HG02759 (cell line): ENCODE results near the gene DUSP16.

ENCODE experiments used
- ATAC-seq: cut with Tn5 transposase; IDR thresholded peaks from one replicate; pipeline ENCODE4 v1.9.1; 2021; ENCODE audit warnings: mild to moderate bottlenecking, moderate library complexity; ENCODE audit not compliant: unreplicated experiment

DUSP16 gene

DNA sequence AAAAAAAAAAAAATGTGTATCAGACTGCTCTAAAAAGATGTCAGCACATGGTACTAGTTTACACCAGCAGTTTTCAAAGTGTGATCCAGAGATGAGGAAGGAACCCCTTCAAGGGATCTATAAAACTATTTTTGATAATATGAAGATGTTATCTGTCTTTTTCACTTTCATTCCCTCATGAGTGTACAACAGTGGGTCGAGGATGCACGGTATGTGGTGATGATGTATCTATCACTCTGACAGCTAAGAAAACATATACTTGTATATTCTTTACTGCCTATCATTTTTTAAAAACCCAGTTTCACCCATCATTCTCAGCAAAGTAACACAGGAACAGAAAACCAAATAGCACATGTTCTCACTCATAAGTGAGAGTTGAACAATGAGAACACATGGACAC is 12.4 kb downstream of the DUSP16 start:
- ATAC-seq, result no peak

DNA sequence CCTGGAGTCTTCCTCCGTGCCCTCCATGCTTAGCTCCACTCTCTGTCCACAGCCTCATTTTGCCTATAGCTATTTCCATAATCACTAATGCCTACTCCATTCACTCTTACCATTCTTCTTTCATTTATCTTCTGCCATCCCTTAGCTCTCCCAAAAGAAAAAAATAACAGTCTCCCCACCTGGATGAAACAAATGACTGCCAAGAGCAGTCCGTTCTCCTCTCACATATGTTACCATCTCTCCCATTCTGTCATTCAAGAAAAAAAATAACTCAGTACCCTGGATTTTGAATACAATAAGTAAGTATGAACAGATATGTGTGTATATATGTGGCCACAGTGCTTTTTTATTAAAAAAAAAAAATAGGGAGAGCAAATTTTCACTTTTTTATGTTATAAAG is 13.2 kb downstream of the DUSP16 start:
- no peak for ATAC-seq

DNA sequence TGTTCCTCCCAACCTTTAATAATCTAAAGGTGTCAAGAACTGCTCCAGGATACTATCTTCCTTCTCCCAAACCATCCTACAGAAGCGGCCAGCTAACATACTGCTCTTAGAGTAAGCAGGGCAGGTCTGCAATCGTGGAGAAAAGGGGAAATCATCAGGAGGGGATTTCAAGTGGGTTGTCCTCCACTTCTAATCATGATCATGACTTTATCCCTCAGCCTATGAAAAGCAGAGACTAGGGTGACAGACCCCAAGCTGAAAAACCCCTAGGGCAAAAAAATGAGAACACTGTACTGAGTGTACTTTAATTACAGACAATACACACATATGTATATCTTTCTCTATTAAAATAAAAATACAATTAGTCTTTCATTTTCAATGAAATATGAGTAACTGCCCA is 13.9 kb downstream of the DUSP16 start:
- no peak for ATAC-seq

- peak; percentile 51 for ATAC-seq
Measured at GRCh38 chr12:12546314-12546772, 16.3 kb downstream of the DUSP16 start.

GRCh38 chr12:12543959-12544358 is 18.7 kb downstream of the DUSP16 start:
- ATAC-seq, result no peak

- ATAC-seq, result no peak
Measured at GRCh38 chr12:12542964-12543363, 19.7 kb downstream of the DUSP16 start.

GRCh38 chr12:12542286-12542685 is 20.4 kb downstream of the DUSP16 start:
- no peak for ATAC-seq

- no peak for ATAC-seq
Measured at GRCh38 chr12:12541782-12542181, 20.9 kb downstream of the DUSP16 start.

DNA sequence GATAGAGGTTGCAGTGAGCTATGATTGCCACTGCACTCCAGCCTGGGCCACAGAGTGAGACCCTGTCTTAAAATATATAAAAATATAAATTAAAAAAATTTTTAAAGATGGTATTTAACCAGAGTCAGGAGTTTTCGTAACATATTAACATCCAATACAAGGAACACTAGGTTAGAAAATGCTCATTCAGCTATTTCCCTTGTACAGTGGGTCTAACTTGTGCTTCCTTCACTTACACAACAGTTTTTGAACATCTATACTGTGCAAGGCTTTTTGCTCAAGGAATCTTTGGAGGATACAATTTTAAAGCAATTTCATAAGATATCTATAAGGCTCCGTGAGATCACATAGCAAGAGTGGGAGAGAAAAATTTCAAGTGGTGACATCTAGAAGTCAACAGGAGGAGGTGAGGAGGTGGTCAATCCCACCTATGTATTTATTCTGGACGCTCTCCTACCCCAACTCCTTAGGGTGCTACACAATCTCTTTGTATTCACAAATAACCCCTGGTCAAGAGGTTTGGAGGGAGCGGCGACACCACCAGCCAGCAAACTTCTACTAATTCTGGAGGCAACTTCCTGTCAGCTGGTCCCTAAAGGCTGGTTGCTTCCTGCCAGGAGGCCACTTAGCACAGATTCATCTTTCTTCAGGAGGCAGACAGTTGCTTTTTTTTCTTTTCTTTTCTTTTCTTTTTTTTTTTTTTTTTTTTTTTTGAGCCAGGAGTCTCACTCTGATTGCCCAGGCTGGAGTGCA is 22.2 kb downstream of the DUSP16 start:
- no peak for ATAC-seq

- no peak for ATAC-seq
Measured at GRCh38 chr12:12539028-12539810, 23.4 kb downstream of the DUSP16 start.

- ATAC-seq, result no peak
Measured at GRCh38 chr12:12538535-12538934, 24.1 kb downstream of the DUSP16 start.

- ATAC-seq, result no peak
Measured at GRCh38 chr12:12537421-12537820, 25.2 kb downstream of the DUSP16 start.

DNA sequence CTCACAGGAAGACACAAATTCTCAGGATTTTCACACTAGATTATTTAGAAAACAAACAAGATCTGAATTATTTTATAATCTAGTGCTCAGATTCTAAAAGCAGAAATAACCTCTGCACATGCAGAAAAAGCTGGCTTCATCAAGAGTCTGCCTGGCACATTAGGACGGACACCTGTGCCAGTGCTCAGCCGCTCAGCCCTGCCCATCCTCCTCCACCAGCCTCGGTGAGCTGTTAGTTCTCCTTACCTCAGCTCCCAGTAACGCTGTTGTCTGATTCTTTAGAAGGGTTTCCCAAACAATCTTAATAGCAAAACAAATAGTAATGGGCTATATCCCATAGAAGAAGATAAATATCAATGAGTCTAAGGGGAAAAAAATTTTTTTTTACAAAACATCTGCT is 27.7 kb downstream of the DUSP16 start:
- ATAC-seq, result no peak

- no peak for ATAC-seq
Measured at GRCh38 chr12:12534166-12534866, 28.3 kb downstream of the DUSP16 start.

DNA sequence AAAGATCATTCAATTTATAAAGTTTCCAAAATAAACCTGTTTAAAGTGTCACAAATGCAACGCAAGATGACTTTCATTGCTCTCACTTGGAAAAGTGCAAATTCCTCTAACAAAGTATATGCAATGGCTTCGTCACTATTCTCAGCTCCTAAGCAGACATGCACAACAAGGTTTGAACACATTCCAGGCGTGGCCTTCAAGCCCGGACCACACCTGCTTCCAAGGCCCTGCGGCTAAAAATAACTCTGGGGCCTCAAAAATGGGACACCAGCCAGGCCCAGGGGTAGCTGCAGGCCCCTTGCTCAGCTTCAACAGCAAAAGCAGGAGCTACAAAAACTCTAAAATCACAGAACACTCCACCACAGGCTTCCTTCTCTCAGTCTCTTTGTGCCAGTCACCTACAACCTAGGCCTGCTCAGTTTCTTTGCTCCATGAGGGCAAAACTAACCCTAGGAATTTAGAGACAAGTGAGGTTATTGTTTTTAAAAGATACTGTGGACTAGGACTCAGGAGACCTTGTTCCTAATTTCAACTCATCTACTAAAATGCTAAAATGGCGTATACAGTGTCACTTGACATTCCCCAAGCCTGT is 29.3 kb downstream of the DUSP16 start:
- no peak for ATAC-seq

DNA sequence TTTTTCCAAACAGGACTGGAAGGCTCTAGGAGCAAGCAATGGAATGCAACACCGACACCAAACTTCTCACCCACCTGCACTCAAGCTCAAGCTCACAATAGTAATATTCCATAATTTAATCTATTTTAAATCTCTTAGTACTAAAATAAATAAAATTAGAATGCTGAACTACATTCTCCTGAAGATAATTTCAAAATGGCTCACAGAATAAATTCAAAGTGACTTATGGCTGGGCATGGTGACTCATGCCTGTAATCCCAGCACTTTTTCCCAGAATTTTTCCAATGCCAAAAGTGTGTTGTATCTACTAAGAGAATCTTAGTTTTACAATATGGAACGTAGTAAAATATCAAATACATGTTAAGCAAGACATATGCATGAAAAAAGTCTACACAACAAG is 31.5 kb downstream of the DUSP16 start:
- no peak for ATAC-seq

- ATAC-seq, result no peak
Measured at GRCh38 chr12:12529783-12530421, 32.8 kb downstream of the DUSP16 start.

GRCh38 chr12:12528361-12529270 is 34.0 kb downstream of the DUSP16 start:
- no peak for ATAC-seq

GRCh38 chr12:12527820-12528296 is 34.8 kb downstream of the DUSP16 start:
- ATAC-seq, result no peak

DNA sequence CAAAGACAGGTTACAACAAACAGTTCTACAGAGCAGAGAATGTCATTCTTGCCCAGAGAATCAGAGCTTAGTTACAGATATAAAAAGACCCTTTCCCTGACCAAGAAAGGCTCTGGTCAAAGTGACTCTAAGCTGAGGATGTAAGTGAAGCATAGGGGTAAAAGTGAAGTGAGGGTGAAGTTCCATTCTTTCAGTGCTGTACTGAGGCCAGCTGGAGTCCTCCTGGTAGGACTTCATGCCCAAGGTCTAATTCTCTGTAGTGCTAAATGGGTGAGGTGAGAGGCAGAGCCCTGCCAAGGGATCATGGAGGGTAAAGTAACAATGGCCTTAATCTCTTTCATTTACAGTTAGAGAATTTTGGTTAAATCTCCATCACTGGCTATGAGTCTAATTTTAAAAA is 38.5 kb downstream of the DUSP16 start:
- ATAC-seq, result no peak
